ENCODE measurements around the gene ZNF292.

DNA sequence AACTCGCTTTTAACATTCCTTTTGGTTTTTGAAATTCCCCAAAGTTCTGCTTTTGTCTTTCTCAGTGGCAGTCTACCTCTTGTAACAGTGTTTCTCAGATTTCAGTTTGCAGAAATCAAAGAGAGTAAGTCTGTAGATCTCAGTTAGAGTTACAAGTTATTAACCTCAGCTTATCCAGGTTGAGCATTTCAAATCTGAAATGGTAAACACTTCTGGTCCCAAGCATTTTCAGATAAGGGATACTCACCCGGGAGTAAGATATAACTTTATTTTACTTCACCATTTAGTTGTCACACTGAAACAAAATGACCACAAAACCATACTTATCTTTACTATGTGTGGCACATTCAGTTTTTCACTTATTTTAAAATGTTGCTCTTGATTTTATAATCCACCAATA lies 9.8 kb downstream of the ZNF292 start:
- no peak for TF ChIP-seq SP1 (IDR thresholded peaks at IDR 0.05)
- no peak for TF ChIP-seq HDGF (IDR thresholded peaks at IDR 0.05; ENCODE audit: borderline replicate concordance)
- no peak for TF ChIP-seq FOXM1 (IDR thresholded peaks at IDR 0.05; ENCODE audit: borderline replicate concordance)
- no peak for TF ChIP-seq L3MBTL2 (conservative IDR thresholded peaks at IDR 0.05)
- no peak for TF ChIP-seq SUZ12 (IDR thresholded peaks at IDR 0.05)
- TF ChIP-seq CTBP1 (IDR thresholded peaks at IDR 0.05; ENCODE audit: borderline replicate concordance) = no peak

Data from HEK293T (cell line).